Measurements from ENCODE around the gene SIRT2.
"Not testable (repeated sequence)": the region's sequence is repeated elsewhere in the genome, so short reads cannot be mapped to it uniquely, and the experiment has no call there.

Gene SIRT2

GRCh38 chr19:38899447-38900201 lies at the start of gene SIRT2, which contains the start of gene NFKBIB:
TSS of gene SIRT2 (minus strand) at chr19:38899618. CDS start at chr19:38899521, 97 bp downstream.
TSS of gene NFKBIB (plus strand) at chr19:38899969. CDS start at chr19:38900033, 64 bp downstream.
- Histone ChIP-seq H3K9me3 (ENCODE audit: control insufficient read depth in 2 of 2, low read length in 2 of 2) (no peaks in the 10 kb centered on the region), H3K9ac (ENCODE audit: low read length in 2 of 2) (peak within 1 kb of the TSS; percentile 69 to 90), H3K27me3 (ENCODE audit: control insufficient read depth in 1 of 2, insufficient read depth in 2 of 2, low read length in 2 of 2) (no peaks in the 10 kb centered on the region), H3K27ac (ENCODE audit: low read length) (peak within 1 kb of the TSS; percentile 84), H3K4me3 (ENCODE audit: low read length in 2 of 2) (peak within 1 kb of the TSS; percentile 72 to 95), H3K36me3 (ENCODE audit: control insufficient read depth in 2 of 2, insufficient read depth in 2 of 2, low read length in 2 of 2) (peaks cover 0 to 2% of the 10 kb centered on the region in 2 donors), H3K4me1 (ENCODE audit: control insufficient read depth, insufficient read depth, low read length) (peaks cover 21% of the 10 kb centered on the region)

DNA sequence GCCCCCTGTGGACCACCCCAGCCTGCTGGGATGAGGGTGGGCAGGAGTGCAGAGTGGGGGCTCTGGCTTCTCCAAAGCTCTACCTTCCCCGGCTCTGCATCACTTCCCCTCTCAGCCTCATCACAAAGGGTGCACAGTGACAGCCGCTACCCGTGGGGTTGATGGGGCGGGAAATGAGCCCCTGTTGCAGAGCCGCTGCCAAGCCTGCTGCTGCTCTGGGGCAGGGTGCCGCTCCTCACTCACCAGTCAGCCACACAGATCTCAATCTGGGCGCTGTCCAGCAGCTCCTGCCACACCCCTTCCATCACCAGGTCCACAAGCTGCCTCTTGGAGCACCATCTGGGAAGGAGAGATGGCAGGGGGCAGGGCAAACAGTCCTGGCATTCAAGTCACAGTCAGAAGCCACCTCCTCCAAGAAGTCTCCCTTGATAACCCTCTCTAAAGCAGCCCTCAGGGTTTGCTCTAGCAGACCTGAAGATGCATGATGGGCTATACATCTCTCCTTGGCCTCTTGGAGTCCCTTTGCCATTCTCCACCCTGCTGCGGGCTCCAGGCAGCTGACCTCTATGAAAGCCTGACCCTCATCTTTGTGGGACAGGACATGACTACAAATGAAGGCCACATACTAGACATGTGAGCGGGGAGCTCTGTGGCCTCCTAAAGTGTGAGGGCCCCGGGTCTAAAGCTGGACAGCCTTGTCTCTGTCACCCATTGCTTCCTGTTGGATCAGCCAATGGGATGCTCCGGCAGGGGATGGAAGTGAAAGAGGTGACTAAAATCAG lies 47.0 kb upstream of the SIRT2 start:
- Histone ChIP-seq H3K4me3 (ENCODE audit: low read length in 2 of 2) (no peak overlapping the region), H3K9me3 (ENCODE audit: control insufficient read depth in 2 of 2, low read length in 2 of 2) (no peaks in the 10 kb centered on the region), H3K27ac (ENCODE audit: low read length) (no peak overlapping the region), H3K4me1 (ENCODE audit: control insufficient read depth, insufficient read depth, low read length) (peaks cover 9% of the 10 kb centered on the region), H3K9ac (ENCODE audit: low read length in 2 of 2) (no peak overlapping the region), H3K36me3 (ENCODE audit: control insufficient read depth in 2 of 2, insufficient read depth in 2 of 2, low read length in 2 of 2) (peaks cover 4 to 17% of the 10 kb centered on the region in 2 donors), H3K27me3 (ENCODE audit: control insufficient read depth in 1 of 2, insufficient read depth in 2 of 2, low read length in 2 of 2) (no peaks in the 10 kb centered on the region)

GRCh38 chr19:38945562-38946228 lies 46.3 kb upstream of the SIRT2 start:
- peaks cover 4 to 17% of the 10 kb centered on the region in 2 donors for H3K36me3 ChIP-seq (ENCODE audit: control insufficient read depth in 2 of 2, insufficient read depth in 2 of 2, low read length in 2 of 2)

GRCh38 chr19:38944981-38945506 lies 45.6 kb upstream of the SIRT2 start:
- H3K9ac ChIP-seq (ENCODE audit: low read length in 2 of 2), result no peak overlapping the region
- H3K36me3 ChIP-seq (ENCODE audit: control insufficient read depth in 2 of 2, insufficient read depth in 2 of 2, low read length in 2 of 2), result peaks cover 4 to 17% of the 10 kb centered on the region in 2 donors
- no peak overlapping the region for H3K27ac ChIP-seq (ENCODE audit: low read length)

More at GRCh38 chr19:38945562-38946228, 46.3 kb upstream of the SIRT2 start:
- Histone ChIP-seq H3K9ac (ENCODE audit: low read length in 2 of 2) (no peak overlapping the region), H3K4me3 (ENCODE audit: low read length in 2 of 2) (no peak overlapping the region), H3K27ac (ENCODE audit: low read length) (no peak overlapping the region), H3K4me1 (ENCODE audit: control insufficient read depth, insufficient read depth, low read length) (peaks cover 9% of the 10 kb centered on the region), H3K9me3 (ENCODE audit: control insufficient read depth in 2 of 2, low read length in 2 of 2) (no peaks in the 10 kb centered on the region), H3K27me3 (ENCODE audit: control insufficient read depth in 1 of 2, insufficient read depth in 2 of 2, low read length in 2 of 2) (no peaks in the 10 kb centered on the region)

GRCh38 chr19:38942471-38943181 lies 43.2 kb upstream of the SIRT2 start:
- H3K4me1 ChIP-seq (ENCODE audit: control insufficient read depth, insufficient read depth, low read length), result no peaks in the 10 kb centered on the region

More at GRCh38 chr19:38944981-38945506, 45.6 kb upstream of the SIRT2 start:
- H3K4me1 ChIP-seq (ENCODE audit: control insufficient read depth, insufficient read depth, low read length), result peaks cover 5% of the 10 kb centered on the region
- no peaks in the 10 kb centered on the region for H3K27me3 ChIP-seq (ENCODE audit: control insufficient read depth in 1 of 2, insufficient read depth in 2 of 2, low read length in 2 of 2)
- no peaks in the 10 kb centered on the region for H3K9me3 ChIP-seq (ENCODE audit: control insufficient read depth in 2 of 2, low read length in 2 of 2)
- H3K4me3 ChIP-seq (ENCODE audit: low read length in 2 of 2), result no peak overlapping the region

DNA sequence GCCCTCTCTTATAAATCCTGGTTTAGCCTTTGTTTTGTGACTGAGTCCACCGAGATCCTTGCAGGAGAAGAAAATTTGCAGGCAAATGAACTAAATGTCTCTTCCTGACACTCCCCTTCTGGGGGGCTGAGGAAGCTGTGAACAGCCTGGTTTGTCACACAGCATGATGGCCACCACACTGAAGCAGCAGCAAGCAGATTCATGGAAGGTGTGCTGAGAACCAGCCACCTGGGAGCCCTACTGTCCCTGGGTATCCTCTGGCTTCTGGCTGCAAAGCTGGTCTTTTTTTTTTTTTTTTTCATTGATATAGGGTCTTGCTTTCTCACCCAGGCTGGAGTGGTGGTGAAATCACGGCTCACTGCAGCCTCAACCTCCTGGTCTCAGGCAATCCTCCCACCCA lies 42.6 kb upstream of the SIRT2 start:
- peaks cover 4 to 17% of the 10 kb centered on the region in 2 donors for H3K36me3 ChIP-seq (ENCODE audit: control insufficient read depth in 2 of 2, insufficient read depth in 2 of 2, low read length in 2 of 2)
- no peak overlapping the region for H3K9ac ChIP-seq (ENCODE audit: low read length in 2 of 2)
- no peaks in the 10 kb centered on the region for H3K27me3 ChIP-seq (ENCODE audit: control insufficient read depth in 1 of 2, insufficient read depth in 2 of 2, low read length in 2 of 2)
- no peaks in the 10 kb centered on the region for H3K9me3 ChIP-seq (ENCODE audit: control insufficient read depth in 2 of 2, low read length in 2 of 2)
- no peak overlapping the region for H3K27ac ChIP-seq (ENCODE audit: low read length)
- no peaks in the 10 kb centered on the region for H3K4me1 ChIP-seq (ENCODE audit: control insufficient read depth, insufficient read depth, low read length)
- no peak overlapping the region for H3K4me3 ChIP-seq (ENCODE audit: low read length in 2 of 2)

More at GRCh38 chr19:38942471-38943181, 43.2 kb upstream of the SIRT2 start:
- no peaks in the 10 kb centered on the region for H3K27me3 ChIP-seq (ENCODE audit: control insufficient read depth in 1 of 2, insufficient read depth in 2 of 2, low read length in 2 of 2)
- H3K9me3 ChIP-seq (ENCODE audit: control insufficient read depth in 2 of 2, low read length in 2 of 2), result no peaks in the 10 kb centered on the region
- H3K36me3 ChIP-seq (ENCODE audit: control insufficient read depth in 2 of 2, insufficient read depth in 2 of 2, low read length in 2 of 2), result peaks cover 4 to 17% of the 10 kb centered on the region in 2 donors
- no peak overlapping the region for H3K27ac ChIP-seq (ENCODE audit: low read length)
- no peak overlapping the region for H3K4me3 ChIP-seq (ENCODE audit: low read length in 2 of 2)
- no peak overlapping the region for H3K9ac ChIP-seq (ENCODE audit: low read length in 2 of 2)

GRCh38 chr19:38941466-38941865 lies 42.0 kb upstream of the SIRT2 start:
- H3K36me3 ChIP-seq (ENCODE audit: control insufficient read depth in 2 of 2, insufficient read depth in 2 of 2, low read length in 2 of 2), result peaks cover 1 to 12% of the 10 kb centered on the region in 2 donors
- H3K27ac ChIP-seq (ENCODE audit: low read length); H3K27me3 ChIP-seq (ENCODE audit: control insufficient read depth in 1 of 2, insufficient read depth in 2 of 2, low read length in 2 of 2); H3K4me1 ChIP-seq (ENCODE audit: control insufficient read depth, insufficient read depth, low read length); H3K4me3 ChIP-seq (ENCODE audit: low read length in 2 of 2); H3K9me3 ChIP-seq (ENCODE audit: control insufficient read depth in 2 of 2, low read length in 2 of 2); H3K9ac ChIP-seq (ENCODE audit: low read length in 2 of 2): not testable (repeated sequence)

DNA sequence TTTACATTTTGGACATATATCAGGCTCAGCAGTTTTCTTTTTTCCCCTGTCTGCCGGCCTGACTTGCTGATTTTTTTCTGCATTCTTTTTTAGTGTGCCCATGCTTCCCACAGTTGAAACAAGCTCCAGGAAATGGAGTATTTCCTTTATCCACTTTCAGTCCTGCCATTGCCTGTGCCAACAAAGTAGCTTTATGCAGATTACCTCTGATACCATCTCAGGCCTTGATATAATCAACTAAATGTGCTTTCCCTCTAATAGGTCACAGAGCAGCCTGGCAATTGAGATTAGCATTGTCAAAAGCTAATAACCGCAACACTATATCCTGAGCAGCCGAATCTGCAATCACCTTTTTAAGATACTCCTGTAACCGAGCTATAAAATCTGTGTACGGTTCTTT lies 40.5 kb upstream of the SIRT2 start:
- Histone ChIP-seq H3K4me3 (ENCODE audit: low read length in 2 of 2) (no peak overlapping the region), H3K36me3 (ENCODE audit: control insufficient read depth in 2 of 2, insufficient read depth in 2 of 2, low read length in 2 of 2) (peaks cover 0 to 7% of the 10 kb centered on the region in 2 donors), H3K9me3 (ENCODE audit: control insufficient read depth in 2 of 2, low read length in 2 of 2) (no peaks in the 10 kb centered on the region), H3K9ac (ENCODE audit: low read length in 2 of 2) (no peak overlapping the region), H3K27me3 (ENCODE audit: control insufficient read depth in 1 of 2, insufficient read depth in 2 of 2, low read length in 2 of 2) (no peaks in the 10 kb centered on the region), H3K4me1 (ENCODE audit: control insufficient read depth, insufficient read depth, low read length) (no peaks in the 10 kb centered on the region), H3K27ac (ENCODE audit: low read length) (no peak overlapping the region)

DNA sequence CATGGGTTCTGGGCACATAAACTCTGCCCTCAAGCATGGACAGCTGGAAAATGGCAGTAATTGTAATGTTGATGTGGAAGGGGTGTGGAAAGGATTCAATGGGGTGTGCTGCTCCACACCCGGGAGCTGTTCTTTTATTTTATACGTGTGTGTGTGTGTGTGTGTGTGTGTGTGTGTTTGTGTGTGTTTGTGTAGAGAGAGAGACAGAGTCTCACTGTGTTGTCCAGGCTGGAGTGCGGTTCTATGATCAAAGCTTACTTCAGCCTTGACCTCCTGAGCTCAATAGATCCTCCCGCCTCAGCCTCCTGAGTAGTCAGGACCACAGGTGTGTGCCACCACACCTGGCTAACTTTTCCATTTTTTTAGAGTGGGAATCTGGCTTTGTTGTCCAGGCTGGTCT lies 34.1 kb upstream of the SIRT2 start:
- Histone ChIP-seq H3K36me3 (ENCODE audit: control insufficient read depth in 2 of 2, insufficient read depth in 2 of 2, low read length in 2 of 2) (peaks cover 7 to 14% of the 10 kb centered on the region in 2 donors), H3K9me3 (ENCODE audit: control insufficient read depth in 2 of 2, low read length in 2 of 2) (no peaks in the 10 kb centered on the region), H3K9ac (ENCODE audit: low read length in 2 of 2) (no peak overlapping the region), H3K4me3 (ENCODE audit: low read length in 2 of 2) (no peak overlapping the region), H3K27ac (ENCODE audit: low read length) (no peak overlapping the region), H3K4me1 (ENCODE audit: control insufficient read depth, insufficient read depth, low read length) (peaks cover 12% of the 10 kb centered on the region), H3K27me3 (ENCODE audit: control insufficient read depth in 1 of 2, insufficient read depth in 2 of 2, low read length in 2 of 2) (no peaks in the 10 kb centered on the region)
